GM19397 (cell line): ENCODE data around the gene SEMA7A.
"Not testable (repeated sequence)": the region's sequence is repeated elsewhere in the genome, so short reads cannot be mapped to it uniquely, and the experiment has no call there.

Source experiments
- ATAC-seq: cut with Tn5 transposase; IDR thresholded peaks from one replicate; pipeline ENCODE4 v1.9.1; 2021; ENCODE audit warnings: mild to moderate bottlenecking, moderate library complexity; ENCODE audit not compliant: unreplicated experiment

Gene SEMA7A

DNA sequence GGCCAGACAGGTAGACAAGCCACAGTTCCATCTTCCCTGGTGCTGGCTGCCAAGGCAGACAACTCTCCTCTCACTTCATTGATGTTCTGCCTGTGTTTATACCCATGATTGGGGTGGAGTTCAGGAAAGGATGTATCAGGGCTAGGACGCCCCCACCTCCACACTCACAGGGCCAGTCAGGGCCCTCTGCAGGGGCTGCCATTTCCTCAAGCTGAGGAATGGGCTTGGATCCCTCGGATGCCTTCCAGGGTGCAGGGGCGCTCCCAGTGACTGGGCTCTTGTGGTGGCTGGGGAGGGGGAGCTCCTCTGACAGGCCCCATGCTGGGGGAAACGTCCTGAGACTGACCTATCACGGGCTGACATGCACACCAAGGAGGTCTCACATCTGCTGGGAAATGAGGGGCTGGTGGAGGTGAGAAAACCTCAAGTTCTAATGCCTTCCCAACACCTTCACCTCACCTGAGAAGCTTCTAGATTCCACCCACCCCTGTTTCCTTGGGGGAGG lies 31.4 kb downstream of the SEMA7A start:
- no peak for ATAC-seq

DNA sequence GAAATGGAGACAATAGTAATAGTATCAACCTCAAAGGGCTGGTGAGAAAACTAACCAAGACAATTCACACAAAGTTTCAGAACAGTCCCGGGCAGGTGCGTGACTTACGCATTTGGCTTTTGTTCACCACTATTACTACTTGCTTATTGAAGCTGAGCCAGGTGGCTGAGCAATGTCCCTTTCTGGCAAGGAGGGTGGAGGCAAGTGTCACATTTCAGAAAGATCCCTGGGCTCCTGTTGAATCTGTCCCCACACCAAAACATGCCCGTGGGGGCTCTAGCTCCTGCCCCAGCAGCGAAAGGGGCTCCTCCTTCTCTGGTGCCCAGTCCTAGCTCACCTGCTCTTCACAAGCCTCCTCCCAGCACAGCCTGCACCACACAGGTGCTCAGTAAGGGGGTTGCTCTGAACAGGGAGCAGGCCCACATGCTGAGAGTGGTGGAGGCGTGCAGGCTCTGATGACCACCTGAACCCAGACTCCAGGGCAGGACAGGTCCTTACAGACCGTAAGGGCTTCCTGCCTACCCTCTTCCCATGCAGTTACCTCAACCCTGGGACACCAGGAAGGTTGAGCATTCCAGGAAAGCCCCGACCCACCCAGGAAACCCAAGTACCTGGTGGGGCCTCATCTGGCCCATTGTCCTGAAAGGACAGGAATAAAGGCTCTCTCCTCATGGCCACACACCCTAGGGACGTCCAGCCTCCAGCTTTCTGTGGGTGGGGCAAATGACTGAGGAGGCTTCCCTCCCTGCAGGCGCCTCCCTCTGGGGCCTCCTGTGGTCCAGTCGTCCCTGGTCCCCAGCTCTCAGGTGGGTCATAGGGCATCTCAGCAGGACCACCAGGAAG lies 32.6 kb downstream of the SEMA7A start:
- ATAC-seq = no peak

DNA sequence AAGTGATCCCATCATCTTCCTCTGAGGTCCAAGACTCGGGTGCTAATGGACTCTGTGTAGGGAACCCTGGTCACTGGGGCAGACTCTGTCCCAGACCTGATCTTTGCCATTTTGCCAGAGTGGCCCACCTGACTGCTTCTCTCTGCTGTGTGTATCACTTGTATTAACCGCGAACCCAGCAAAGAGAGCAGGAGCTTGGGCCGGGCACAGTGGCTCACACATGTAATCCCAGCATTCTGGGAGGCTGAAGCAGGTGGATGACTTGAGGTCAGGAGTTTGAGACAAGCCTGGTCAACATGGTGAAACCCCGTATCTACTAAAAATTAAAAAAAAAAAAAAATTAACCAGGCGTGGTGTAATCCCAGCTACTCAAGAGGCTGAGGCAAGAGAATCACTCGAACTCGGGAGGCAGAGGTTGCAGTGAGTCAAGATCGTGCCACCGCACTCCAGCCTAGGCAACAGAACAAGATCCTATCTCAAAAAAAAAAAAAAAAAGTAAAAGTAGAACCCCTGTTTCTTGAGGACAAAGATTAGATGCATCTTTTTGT lies 33.4 kb downstream of the SEMA7A start:
- ATAC-seq = no peak

DNA sequence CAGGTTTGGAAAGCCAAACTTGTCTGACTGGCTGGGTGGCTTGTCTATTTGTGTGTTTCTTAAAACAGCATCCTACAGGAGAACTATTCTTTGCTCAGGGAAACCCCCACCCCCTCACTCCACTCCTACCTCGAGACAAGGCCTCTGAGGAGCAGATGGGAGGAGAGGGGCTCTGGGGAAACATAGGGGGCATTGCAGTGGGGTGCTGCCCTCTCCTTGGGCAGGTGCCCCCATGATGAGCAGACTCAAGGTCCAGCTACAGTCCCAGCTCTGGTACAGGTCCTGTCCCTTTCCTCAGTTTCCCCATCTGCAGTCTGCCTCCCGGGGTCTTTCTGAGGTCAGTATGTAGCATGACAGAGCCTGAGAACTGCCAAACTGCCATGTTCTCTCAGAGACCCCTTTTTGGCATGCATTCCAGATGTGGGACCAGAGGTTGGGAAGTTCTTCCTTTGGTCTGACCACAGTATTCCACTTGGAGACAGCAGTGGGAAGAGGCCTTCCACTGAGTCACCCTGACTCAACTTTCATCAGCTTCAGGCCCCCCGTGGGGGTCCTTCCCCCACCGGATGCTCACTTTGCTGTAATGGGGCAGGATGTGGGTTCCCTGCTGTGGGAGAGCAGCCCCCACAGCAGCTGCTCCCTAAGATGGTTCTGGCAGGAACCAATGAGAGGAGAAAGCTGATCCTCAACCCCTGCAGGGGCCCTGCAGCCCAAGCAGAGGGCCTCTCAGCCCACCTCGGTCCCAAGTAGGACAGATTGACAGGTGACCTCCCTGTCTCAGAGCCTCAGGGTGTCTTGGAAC lies 34.0 kb downstream of the SEMA7A start:
- ATAC-seq = no peak

DNA sequence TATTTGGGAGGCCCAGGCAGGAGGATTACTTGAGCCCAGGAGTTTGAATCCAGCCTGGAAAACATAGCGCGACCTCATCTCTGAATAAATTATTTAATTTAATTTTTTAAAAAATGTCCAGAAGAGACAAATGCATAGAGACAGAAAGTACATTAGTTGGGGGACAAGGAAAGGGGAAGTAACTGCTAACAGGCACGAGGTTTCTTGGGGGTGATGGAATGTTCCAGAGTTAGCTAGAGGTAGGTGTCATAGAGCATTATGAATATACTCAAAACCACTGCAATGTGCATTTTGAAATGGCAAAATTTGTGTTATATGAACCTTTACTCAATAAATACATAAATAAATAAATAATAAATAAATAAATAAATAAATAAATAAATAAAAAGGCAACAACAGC lies 34.7 kb downstream of the SEMA7A start:
- ATAC-seq = no peak

DNA sequence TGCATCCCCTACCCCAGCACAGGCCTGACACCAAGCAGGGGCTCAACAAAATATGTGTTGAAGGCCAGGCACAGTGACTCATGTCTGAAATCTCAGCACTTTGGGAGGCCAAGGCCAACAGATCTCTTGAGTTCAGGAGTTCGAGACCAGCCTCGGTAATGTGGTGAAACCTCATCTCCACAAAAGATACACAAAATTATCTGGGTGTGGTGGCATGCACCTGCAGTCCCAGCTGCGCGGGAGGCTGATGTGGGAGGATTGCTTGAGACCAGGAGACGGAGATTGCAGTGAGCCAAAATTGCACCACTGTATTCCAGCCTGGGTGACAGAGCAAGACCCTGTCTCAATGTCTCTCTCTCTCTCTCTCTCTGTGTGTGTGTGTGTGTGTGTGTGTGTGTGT lies 35.6 kb downstream of the SEMA7A start:
- no peak for ATAC-seq

DNA sequence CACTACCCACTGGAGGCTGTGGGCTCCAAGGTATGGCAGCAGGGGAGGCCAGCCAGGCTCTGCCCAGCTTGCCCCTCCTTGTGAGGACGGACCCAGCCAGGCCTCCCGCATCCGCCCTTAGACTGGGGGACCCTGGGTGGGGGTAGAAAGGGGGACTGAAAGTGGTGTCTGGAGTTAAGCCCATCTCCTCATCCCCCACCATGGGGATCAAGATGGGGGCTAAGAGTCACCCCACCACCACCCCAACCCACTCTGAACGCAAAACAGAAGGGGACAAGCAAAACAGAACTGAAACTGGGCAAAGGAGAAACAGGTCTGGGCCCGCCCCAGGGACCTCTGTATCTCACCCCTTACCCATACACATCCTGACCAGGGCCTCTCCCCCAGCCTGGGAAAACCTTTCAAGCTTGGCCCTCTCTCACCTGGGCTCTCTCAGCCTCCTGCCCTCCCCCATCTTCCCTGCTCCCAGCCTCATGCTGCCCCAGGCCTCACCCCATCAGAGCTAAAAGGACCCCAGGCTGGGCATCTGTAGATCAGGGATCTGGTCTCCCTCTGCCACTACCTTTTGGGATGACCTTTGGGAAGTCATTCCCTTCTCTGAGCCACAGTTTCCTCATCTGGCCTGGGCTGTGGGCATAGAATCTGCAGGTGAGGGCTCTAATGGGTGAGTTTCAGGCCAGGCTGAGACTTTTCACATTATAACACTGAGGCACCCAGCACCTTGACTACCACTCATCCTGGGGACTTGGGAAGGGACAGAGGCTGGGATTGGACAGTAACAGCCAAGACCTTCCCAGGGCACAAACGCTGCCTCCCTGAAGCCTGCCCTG lies 36.3 kb downstream of the SEMA7A start:
- ATAC-seq = no peak

DNA sequence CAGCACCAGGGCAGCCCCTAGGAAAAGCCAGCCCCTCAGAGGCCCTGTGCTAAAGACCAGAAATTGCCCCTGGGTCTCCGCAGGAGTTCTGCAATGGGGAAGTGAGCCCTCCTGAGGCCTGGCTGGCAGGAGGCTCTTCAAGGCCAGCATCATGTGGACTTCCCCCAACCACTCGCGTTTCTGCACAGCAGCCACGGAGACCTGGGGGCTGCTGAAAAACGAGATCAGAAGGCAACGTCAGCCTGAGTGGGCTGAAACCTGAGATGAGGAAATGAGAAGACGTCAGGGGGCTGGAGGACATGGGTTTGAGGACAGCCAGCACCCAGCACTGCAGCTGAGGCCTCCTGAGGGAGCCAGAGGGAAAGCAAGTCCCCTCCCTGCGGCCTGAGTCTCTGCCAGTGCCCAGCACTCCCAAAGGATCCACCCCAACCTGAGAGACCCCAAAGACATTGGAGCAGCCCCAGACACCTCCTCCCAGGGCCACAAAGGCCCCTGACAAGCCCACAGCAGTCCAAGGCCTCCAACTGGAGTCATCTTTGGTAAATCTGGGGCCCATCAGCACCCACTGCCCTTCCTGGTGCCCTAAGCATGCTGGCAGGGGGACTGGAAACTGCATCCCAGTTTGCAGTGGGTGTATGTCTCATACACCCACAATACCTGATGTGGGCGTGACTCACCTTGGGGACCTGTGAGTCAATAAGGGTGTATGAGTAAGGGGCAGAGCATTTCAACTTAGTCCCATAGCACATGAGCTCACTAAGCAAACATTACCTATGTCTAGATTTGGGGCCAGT lies 37.1 kb downstream of the SEMA7A start:
- ATAC-seq = no peak

DNA sequence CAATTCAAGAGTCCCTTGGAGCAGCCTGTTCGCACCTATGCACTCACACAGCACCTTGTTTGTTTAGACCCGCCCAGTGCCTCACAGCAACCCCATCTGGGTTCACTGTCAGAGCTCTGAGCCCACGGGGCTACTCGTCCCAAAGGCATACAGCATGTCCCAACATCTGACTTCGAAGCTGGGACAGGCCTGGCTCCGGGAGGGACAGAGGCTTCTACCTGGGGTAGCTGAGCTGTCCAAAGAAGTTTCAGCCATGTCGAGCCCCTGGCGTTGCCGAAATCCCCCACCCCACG lies 37.7 kb downstream of the SEMA7A start:
- ATAC-seq = no peak

DNA sequence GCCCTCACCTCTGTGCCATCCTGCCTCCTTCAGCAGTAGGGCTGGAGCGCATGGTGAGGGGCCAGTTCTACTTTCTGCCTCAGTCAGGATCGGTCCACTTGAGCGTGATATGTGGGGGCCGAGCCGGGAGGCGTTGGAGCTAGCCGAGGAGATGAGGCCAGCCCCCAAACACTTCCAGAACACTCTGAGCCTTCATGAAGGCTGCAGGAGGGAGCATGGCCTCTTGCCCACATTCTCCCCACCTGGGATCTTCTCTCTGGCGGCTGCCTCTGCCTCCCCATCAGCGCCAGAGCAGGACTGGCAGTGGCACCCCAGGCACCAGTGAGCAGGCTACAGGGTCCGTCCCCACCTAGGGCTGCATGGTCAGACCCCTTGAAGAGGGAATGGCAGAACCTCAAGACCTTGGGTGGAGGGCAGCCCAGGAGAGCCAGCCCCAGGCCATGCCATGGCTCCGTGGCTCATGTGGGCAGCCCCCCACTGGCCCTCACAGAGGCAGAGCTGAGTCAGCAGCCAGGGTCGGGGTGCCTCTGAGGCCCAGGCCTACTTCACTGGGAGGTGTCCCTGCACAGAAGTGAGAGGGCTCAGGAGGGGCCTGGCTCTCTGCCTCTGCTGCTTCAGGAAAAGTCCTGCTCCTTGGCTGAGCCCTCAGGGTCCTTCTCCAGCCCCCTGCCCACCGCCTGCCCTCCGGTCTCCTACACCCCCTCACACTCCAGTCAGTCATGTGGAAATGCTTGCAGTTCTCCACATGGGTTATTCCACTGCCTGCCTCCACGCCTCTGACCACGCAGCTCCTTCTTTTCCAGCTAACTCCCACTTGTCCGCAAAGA lies 38.2 kb downstream of the SEMA7A start:
- ATAC-seq = no peak

DNA sequence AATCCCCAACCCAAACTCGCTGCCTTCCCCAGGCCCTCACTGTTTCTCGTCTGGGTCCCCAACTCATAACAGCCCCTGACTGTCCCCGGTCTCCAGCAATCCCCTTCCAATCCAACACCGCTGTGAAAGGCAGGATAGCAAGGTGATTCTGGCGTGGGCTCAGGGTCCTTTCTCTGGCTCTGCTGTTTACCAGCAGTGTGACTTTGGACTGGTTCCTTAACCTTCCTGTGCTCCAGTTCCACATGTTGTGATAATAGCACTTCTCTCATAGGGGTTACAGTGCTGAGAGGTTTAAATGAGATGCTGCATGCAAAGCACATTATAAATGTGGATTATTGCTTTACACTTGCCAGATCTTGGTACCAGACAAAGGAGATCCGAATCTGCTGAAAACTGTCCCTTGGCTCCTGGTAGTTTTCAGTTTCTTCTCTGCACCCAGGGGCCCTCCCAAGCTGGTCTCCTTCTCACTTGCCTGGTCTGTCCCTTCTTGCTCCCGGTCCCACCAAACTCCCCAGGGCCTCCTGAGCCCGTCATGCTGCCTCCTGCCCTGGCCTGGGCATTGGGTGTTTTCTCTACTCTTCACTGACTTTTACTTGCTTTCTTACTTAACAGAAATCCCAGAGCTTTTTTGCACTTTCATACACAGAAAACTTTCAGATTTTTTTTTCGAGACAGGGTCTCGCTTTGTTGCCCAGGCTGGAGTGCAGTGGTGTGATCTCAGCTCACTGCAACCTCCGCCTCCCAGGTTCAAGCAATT lies 39.5 kb downstream of the SEMA7A start:
- no peak for ATAC-seq

DNA sequence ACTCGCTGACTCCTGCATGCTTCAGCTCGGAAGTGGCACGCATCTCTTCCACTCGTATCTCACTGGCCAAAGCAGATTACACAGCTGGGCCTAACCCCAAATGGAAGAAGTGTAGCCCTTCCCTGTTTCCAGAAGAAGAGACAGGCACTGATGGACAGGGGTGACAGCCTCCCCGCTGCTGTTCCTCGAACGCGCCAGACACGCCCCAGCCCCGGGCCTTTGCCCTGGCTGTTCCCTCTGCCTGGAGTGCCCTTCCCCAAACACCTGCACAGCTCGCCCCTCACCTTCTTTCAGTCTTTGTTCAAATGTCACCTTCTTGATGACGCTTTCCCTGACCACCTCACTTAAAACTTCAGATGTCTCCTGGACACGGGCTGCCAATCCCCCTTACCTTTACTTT lies 40.3 kb downstream of the SEMA7A start:
- no peak for ATAC-seq

DNA sequence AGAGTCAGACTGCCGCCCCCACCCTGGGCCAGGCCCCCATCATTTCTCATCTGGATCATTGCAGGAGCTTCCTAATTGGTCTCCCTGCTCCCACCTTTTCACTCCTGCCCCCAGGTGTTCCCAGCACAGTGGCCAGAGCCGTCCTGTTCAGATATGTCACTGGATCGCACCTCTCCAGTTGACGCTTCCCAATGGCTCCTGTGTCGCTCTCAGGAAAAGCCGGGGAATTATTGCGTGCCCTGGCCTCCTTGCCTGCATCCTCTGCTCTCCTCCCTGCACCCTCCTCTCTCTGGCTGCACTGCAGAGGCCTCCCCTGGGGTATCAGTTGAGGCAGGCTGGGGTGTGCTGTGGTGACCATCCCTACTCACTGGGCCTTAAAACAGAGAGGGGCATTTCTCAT lies 40.9 kb downstream of the SEMA7A start:
- ATAC-seq = no peak

DNA sequence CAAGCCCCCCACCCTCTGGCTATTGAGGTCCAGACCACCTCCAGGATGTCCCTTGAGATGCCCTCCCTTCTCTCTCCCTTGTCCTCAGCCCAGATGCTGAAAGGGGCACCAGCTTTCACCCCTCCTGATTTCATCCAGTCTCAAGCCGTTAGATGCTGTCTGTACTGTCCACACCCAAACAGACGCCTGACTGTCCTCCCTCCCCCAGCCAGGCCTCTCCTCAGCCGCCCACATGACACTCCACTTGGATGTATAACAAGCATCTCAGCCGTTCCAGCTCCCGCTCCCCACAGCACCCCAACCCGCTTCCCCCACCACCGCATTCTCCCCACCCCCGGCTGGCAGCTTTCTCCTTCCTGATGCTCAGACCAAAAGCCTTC lies 41.3 kb downstream of the SEMA7A start:
- ATAC-seq = no peak

DNA sequence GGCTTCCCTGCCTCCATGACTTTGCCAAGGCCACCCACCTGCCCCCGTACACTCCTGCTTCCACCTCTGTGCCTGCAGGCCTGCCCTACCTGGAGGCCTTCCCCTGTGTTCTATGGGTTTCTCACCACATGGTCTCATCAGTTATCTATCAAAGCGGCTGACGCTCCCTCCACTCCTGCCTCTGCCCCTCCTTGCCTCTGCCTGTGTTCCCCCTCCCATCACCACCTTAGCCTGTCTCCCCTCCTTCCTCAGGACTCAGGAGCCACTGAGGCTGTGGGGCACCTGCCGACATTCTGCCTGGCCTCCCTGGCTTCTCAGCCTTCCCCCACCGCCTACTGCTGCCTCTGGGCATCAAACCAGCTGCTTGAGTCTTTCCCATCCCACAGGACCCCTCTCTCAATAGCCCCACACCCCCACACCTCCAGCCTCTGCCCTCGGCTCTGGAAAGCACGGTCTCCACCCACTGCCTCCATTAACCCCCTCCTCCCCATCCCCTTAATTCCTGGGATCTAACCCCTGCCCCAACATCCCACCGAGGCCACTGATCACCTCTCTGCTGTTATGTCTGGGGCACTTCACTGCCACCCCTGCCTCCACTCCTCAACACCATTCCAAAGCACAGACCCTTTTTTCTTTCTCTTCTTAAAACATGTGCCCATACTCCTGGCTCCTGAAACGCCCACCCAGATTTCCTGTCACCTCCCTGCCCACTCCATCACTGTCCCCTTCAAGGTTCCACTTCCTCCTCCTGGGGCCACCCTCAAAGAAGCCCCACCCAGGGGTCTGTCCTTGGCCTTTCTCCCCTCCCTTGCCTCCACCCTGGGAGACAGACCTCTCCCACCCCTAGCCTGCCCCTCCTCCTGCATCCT lies 41.9 kb downstream of the SEMA7A start:
- ATAC-seq = no peak

DNA sequence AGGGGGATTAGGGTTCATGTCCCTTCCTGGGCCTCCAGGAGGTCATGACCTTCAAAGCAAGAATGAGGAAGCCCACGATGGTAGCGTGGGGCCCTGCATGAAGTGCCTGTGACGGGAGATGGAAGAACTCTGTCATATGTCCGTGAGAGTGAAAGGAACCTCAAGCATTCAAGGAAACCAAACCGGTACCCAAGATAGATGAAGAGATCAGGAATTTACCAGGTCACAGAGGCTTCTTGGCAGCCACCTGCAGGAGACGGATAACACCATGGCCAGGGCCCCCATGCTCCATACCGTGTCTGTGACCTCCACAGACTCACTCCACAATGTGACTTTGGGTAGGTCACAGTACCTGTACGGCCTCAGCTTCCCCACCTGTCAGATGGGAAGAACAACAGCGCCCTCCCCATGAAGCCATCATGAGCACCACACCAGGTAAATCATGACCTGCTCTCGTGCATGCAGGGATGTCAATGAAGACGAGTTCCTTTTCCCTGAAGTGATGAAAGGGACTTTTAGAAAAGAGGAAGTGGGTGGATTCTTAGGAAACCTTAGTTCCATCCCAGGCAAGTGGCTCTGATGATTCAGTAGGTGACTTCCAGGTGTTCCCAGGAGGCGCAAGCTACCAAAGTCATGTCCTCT lies 43.0 kb downstream of the SEMA7A start:
- ATAC-seq = no peak

DNA sequence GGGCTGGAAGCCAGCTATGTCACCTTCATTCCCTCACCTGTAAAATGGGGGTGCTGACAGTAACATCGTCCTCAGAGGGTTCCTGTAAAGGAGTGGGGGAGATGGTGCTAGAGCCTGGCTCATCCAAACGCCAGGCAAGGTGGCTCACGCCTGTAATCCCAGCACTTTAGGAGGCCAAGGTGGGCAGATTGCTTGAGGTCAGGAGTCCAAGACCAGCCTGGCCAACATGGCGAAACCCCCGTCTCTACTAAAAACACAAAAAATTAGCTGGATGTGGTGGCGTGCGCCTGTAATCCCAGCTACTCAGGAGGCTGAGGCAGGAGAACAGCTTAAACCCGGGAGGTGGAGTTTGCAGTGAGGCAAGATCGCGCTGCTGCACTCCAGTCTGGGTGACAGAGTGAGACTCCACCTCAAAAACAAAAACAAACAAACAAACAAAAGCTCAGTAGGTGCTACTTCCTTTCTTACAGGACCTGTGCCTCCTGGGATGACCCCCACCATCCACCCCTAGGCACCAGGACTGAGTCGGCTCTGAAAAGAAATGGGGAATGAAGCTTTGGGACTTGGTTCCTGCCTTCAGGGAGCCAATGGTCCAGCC lies 43.6 kb downstream of the SEMA7A start:
- not testable (repeated sequence) for ATAC-seq
